Activated CD4-positive, alpha-beta T cell treated with anti-CD3 and anti-CD28 coated beads, Interleukin-2, amount 10 ng/mL, durations not matched to agents 7 days and 5 days (primary cell): ENCODE measurements around the gene VPS33B. TPM values are rescaled to one million over a fixed set of nuclear protein-coding genes. Genes with fewer than 3 reads are reported as not detected.

Experiments used
- CTCF ChIA-PET: fragments of 350-600 bp; sonication (Branson Sonifier 250); formaldehyde crosslinking; loops from one replicate; lab custom pipeline; 2021; ENCODE audit warnings: antibody characterized with exemption; lab: Charles Lee
- POLR2A ChIA-PET: fragments of 350-600 bp; sonication (Branson Sonifier 250); formaldehyde crosslinking; loops from one replicate; lab custom pipeline; 2021; ENCODE audit warnings: antibody characterized with exemption; lab: Charles Lee
- DNase-seq: peaks from one replicate; pipeline ENCODE4 v3.0.0-alpha.2; 2020
- H3K27ac Mint-ChIP-seq: one replicate; pipeline ENCODE4 v1.8.0; 2021; ENCODE audit warnings: mild to moderate bottlenecking, moderate library complexity, mixed read lengths
- H3K27me3 Mint-ChIP-seq: one replicate; pipeline ENCODE4 v1.8.0; 2021; ENCODE audit warnings: mixed read lengths
- H3K36me3 Mint-ChIP-seq: one replicate; pipeline ENCODE4 v1.8.0; 2021; ENCODE audit warnings: low read depth, mixed read lengths
- H3K4me1 Mint-ChIP-seq: one replicate; pipeline ENCODE4 v1.8.0; 2021; ENCODE audit warnings: mixed read lengths
- H3K4me3 Mint-ChIP-seq: one replicate; pipeline ENCODE4 v1.8.0; 2021; ENCODE audit warnings: mild to moderate bottlenecking, moderate library complexity, mixed read lengths
- H3K9me3 Mint-ChIP-seq: one replicate; pipeline ENCODE4 v1.8.0; 2021; ENCODE audit warnings: mixed read lengths
- total RNA-seq, 2 experiments: library from RNA; stranded (reverse); gene quantifications; one replicate each; pipeline ENCODE4 v1.2.3, GENCODE V29; 2021

The VPS33B gene
- total RNA-seq, 2 experiments from 2014 or later: 17.9 to 19.7 TPM

DNA sequence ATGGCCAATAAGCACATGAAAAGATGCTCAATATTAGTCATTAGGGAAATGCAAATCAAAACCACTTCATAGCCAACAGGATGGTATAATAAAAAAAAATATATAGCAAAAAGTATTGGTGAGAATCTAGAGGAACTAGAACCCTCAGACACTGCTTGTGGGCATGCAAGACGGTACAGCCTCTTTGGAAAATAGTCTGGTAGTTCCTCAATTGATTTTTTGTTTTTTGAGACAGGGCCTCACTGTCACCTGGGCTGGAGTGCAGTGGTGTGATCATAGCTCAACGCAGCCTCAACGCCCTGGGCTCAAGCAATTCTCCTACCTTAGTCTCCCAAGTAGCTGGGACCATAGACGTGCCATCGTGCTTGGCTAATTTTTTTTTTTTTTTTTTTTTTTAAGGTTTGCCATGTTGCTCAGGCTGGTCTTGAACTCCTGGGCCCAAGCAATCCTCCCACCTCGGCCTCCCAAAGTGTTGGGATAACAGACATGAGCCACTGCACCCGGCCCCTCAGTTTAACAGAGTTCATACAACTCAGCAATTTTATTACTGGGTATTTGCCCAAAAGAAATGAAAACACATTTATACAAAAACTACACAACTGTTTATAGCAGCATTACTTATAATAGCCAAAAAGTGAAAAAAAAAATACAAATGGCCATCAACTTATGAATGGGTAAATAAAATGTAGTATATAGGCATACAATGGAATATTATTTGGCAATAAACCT lies 33.2 kb downstream of the VPS33B start:
- peaks cover 61% of the 10 kb centered on the region for H3K4me1 Mint-ChIP-seq
- peaks cover 38% of the 10 kb centered on the region for H3K36me3 Mint-ChIP-seq
- no peaks in the 10 kb centered on the region for H3K27me3 Mint-ChIP-seq
- no peaks in the 10 kb centered on the region for H3K9me3 Mint-ChIP-seq
- peak overlapping the region; percentile 15 for H3K27ac Mint-ChIP-seq
- ChIA-PET POLR2A (interaction anchor here (0.6 kb wide), 1 partner anchor 14 kb away, joined by 3 read pairs; no protein-coding TSS in a partner anchor), CTCF (interaction anchor here (0.7 to 1.7 kb wide), 6 partner anchors 32 to 1670 kb away, joined by 3 to 6 read pairs (median 4); no protein-coding TSS in a partner anchor)
- H3K4me3 Mint-ChIP-seq: no peak overlapping the region
- DNase-seq: no peak

DNA sequence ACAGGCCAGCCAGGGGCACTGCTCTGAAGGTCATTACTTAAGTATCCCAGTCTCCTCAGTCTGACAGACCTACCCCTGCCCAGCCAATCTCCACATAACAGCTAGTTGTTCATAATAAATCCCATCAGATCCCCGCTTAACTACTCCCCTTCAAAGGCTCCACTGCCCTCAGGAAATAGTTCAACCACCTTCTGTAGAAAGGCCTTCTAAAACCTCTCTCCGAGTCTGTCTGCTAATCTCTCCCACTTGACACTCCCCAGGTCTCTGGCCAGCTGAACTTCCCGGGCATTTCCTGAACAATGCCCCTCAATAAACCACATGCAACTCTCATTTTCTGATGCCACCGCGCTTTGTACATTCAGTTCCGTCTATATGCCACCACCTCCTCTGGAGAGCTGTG lies 34.1 kb downstream of the VPS33B start:
- Mint-ChIP-seq H3K27me3 (no peaks in the 10 kb centered on the region), H3K9me3 (no peaks in the 10 kb centered on the region), H3K27ac (no peak overlapping the region), H3K4me1 (peaks cover 67% of the 10 kb centered on the region), H3K36me3 (peaks cover 42% of the 10 kb centered on the region), H3K4me3 (no peak overlapping the region)
- DNase-seq: no peak
- POLR2A ChIA-PET: no interaction called here
- CTCF ChIA-PET: interaction anchor here (0.8 to 1.3 kb wide), 2 partner anchors 33 to 61 kb away, joined by 3 to 4 read pairs; no protein-coding TSS in a partner anchor

DNA sequence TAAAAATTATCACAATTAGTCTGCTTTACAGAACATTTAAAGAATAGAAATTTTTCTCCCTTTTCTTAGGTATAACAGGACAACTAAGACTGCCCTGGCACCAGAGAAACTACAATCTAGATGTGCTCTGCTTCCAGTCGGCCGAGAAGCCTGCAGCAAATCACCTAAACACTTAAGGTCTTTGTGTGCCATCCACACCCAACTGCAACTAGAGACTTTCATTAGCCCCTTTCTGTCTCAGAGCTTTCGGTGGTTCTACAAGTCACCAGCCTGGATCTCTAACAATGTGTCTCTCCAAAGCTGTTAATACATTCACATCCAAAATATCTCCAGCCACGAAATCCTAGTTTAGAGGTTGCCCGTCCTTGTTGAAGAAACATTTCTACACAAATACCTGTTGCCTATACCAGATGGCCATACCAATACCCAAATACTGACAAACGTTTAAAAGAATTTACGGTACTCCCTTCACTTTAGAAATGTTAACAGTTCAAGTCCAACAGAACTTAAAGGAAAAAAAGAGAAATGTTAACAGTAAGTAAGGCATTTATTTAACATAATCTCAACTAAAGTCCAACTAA lies 34.7 kb downstream of the VPS33B start:
- Mint-ChIP-seq H3K27me3 (no peaks in the 10 kb centered on the region), H3K27ac (peak overlapping the region; percentile 15)
- POLR2A ChIA-PET: no interaction called here

DNA sequence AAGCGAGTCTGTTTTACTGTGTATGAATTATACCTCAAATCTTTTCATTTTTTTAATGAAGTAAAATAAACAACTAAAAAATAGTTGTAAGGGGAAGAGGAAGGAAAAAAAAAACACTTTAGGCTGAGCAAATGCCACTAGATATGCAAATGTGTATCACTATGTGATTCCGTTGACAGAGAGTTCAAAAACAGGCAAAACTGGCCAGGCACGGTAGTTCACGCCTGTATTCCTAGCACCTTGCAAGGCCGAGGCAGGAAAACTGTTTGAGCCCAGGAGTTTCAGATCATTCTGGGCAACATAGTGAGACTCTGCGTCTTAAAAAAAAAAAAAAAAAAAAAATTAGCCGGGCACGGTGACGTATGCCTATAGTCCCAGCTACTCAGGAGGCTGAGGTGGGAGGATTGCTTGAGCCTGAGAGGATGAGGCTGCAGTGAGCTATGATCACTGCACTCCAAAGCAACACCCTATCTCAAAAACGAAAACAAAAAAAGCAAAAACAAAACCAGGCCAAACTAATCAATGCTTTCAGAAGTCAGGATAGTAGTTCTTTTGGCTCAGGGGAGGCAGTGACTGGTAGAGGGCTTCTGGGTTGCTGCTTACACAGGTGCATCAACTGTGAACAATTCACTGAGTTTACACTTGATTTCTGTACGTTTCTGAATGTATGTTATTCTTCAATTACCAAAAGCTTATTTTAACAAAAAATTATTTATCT lies 35.4 kb downstream of the VPS33B start:
- Mint-ChIP-seq H3K27me3 (no peaks in the 10 kb centered on the region), H3K27ac (peak overlapping the region; percentile 38), H3K4me3 (no peak overlapping the region), H3K9me3 (no peaks in the 10 kb centered on the region), H3K4me1 (peaks cover 67% of the 10 kb centered on the region), H3K36me3 (peaks cover 46% of the 10 kb centered on the region)
- CTCF ChIA-PET: interaction anchor here (0.6 to 2.6 kb wide), 6 partner anchors 31 to 182 kb away, joined by 3 to 10 read pairs (median 4); partner anchors contain the start of genes HDDC3 and VPS33B
- no peak for DNase-seq
- POLR2A ChIA-PET: no interaction called here

More for the DNA sequence above, 34.7 kb downstream of the VPS33B start:
- no peak for DNase-seq
- Mint-ChIP-seq H3K4me3 (no peak overlapping the region), H3K4me1 (peaks cover 69% of the 10 kb centered on the region), H3K36me3 (peaks cover 43% of the 10 kb centered on the region), H3K9me3 (no peaks in the 10 kb centered on the region)
- CTCF ChIA-PET: interaction anchor here (0.6 to 2.0 kb wide), 5 partner anchors 35 to 183 kb away, joined by 3 to 5 read pairs (median 4); partner anchors contain the start of genes HDDC3 and VPS33B

DNA sequence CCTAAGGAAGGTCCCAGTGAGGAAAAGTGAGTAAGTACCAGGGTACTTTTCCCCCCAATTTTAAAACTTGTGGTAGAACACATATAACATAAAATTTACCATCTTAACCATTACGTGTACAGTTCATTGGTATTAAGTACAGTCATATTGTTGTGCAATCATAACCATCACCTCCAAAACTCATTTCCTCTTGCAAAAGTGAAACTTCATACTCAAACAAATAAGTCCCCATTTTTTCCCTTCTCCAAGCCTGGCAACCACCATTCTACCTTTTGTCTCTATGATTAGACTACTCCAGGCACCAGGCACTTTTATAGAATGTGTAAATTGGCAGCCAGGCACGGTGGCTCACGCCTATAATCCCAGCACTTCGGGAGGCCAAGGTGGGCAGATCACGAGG lies 40.3 kb downstream of the VPS33B start:
- Mint-ChIP-seq H3K9me3 (no peaks in the 10 kb centered on the region), H3K27ac (peak overlapping the region; percentile 51), H3K27me3 (no peaks in the 10 kb centered on the region), H3K4me1 (peaks cover 41% of the 10 kb centered on the region), H3K36me3 (peaks cover 77% of the 10 kb centered on the region), H3K4me3 (no peak overlapping the region)
- POLR2A ChIA-PET: interaction anchor here (0.7 to 1.2 kb wide), 2 partner anchors 12 to 47 kb away, joined by 3 to 4 read pairs; partner anchors contain the start of gene PRC1
- CTCF ChIA-PET: interaction anchor here (0.5 kb wide), 1 partner anchor 697 kb away, joined by 3 read pairs; no protein-coding TSS in a partner anchor
- no peak for DNase-seq

DNA sequence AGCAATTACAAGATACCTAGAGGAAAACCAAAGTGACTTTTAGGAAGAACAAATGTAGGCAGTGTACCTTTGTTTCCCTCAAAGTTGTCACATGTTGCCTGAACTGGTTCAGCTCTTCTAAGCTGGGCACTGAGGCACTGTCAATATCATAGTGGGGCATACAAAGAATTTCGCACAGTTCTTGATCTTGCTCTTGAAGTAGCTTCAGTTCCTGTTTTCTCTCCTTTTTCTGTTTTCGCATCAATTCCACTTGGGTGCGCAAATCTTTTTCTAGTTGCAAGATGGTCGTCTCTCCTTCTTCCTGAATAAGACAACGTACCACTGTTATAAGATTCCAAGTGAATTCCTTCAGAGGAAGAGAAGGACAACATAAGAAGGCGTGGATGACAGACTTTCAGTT lies 40.7 kb downstream of the VPS33B start:
- ChIA-PET CTCF (interaction anchor here (0.8 to 1.5 kb wide), 2 partner anchors 24 to 49 kb away, joined by 5 read pairs; partner anchors contain the start of gene HDDC3), POLR2A (no interaction called here)
- no peak for DNase-seq
- peaks cover 39% of the 10 kb centered on the region for H3K4me1 Mint-ChIP-seq
- peaks cover 77% of the 10 kb centered on the region for H3K36me3 Mint-ChIP-seq
- no peaks in the 10 kb centered on the region for H3K27me3 Mint-ChIP-seq
- no peak overlapping the region for H3K4me3 Mint-ChIP-seq
- H3K9me3 Mint-ChIP-seq: no peaks in the 10 kb centered on the region
- H3K27ac Mint-ChIP-seq: no peak overlapping the region

DNA sequence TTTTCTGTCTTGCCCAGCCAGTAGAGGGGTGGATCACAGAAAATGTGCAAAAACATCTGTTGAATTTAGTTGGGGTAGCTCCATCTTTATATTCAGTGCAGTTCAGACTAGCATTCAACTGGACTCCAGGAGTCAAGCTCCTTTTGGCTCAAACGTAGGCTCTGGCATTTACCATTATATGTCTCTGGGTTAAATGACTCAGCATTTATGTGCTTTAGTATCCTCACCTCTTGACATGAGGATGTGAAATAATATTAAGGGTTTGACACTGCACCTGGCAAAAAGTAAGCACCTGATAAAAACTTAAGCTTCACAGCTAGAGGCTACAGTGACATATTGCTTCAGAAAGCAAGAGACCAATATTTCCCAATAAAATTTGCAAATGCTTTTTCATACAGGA lies 42.8 kb downstream of the VPS33B start:
- ChIA-PET CTCF (interaction anchor here (0.7 to 2.0 kb wide), 6 partner anchors 12 to 48 kb away, joined by 3 to 10 read pairs (median 4); no protein-coding TSS in a partner anchor), POLR2A (no interaction called here)
- Mint-ChIP-seq H3K4me3 (no peak overlapping the region), H3K27me3 (no peaks in the 10 kb centered on the region), H3K36me3 (peaks cover 81% of the 10 kb centered on the region), H3K4me1 (peaks cover 28% of the 10 kb centered on the region), H3K27ac (peak overlapping the region; percentile 44), H3K9me3 (no peaks in the 10 kb centered on the region)
- no peak for DNase-seq

DNA sequence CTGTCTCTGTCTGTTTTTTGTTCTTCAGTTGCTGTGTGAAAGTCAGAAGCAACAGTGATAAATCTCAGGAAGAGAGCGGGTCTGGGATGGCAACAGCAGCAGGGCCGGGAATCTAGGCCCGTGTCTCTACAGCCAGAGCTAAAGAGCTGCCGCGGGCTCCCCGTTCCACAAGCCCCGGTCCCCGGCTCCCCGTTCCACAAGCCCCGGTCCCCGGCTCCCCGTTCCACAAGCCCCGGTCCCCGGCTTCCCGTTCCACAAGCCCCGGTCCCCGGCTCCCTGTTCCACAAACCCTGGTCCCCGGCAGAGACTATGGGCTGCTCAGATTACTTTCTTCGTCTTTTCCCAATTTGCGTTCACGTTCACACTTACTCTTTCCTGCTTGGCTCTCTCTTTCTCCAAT lies 48.2 kb downstream of the VPS33B start:
- POLR2A ChIA-PET: no interaction called here
- no peak for DNase-seq
- Mint-ChIP-seq H3K27ac (no peak overlapping the region), H3K36me3 (peaks cover 61% of the 10 kb centered on the region), H3K4me1 (peaks cover 2% of the 10 kb centered on the region), H3K9me3 (no peaks in the 10 kb centered on the region), H3K4me3 (no peak overlapping the region), H3K27me3 (no peaks in the 10 kb centered on the region)
- CTCF ChIA-PET: interaction anchor here (0.9 kb wide), 1 partner anchor 11 kb away, joined by 3 read pairs; no protein-coding TSS in a partner anchor

DNA sequence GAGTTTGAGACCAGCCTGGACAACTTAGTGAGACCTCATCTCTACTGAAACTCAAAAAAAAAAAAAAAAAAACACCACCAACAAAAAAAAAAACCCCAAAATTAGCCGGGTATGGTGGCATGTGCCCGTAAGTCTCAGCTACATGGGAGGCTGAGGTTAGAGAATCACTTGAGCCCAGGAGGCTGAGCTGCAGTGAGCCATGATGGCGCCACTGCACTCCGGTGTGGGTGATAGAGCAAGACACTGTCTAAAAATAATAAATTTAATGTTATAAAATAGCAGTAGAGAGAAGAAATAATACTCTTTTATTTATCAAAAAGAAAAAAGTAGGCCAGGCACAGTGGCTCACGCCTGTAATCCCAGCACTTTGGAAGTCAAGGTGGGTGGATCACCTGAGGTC lies 50.3 kb downstream of the VPS33B start:
- no peak overlapping the region for H3K4me3 Mint-ChIP-seq
- POLR2A ChIA-PET: interaction anchor here (0.7 kb wide), 1 partner anchor 16 kb away, joined by 4 read pairs; no protein-coding TSS in a partner anchor
- no peaks in the 10 kb centered on the region for H3K27me3 Mint-ChIP-seq
- no peaks in the 10 kb centered on the region for H3K9me3 Mint-ChIP-seq
- H3K4me1 Mint-ChIP-seq: no peaks in the 10 kb centered on the region
- no peak for DNase-seq
- H3K36me3 Mint-ChIP-seq: peaks cover 66% of the 10 kb centered on the region
- CTCF ChIA-PET: interaction anchor here (1.4 kb wide), 1 partner anchor 39 kb away, joined by 4 read pairs; no protein-coding TSS in a partner anchor
- no peak overlapping the region for H3K27ac Mint-ChIP-seq

DNA sequence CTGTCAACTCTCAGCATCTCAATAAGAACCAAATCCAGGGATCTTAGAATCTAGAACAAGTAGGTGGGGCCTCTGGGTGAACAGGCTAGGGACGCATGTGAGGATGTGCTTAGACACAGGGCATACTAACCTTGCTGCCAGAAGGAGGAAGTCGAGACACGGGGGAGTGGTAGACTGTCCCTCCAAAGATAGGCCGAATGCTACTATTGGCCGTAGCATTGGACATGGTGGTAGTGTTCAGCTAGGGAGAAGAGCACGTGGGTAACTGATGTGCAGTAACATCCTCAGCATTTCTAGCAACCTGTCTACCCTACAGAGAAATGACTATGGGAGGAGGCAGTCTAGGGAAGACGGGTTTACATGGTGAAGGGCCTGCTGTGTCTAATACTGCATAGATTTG lies 52.1 kb downstream of the VPS33B start:
- H3K27me3 Mint-ChIP-seq: no peaks in the 10 kb centered on the region
- peaks cover 68% of the 10 kb centered on the region for H3K36me3 Mint-ChIP-seq
- ChIA-PET POLR2A (no interaction called here), CTCF (interaction anchor here (1.1 to 3.2 kb wide), 3 partner anchors 9 to 38 kb away, joined by 3 to 9 read pairs (median 5); partner anchors contain the start of gene HDDC3)
- H3K9me3 Mint-ChIP-seq: no peaks in the 10 kb centered on the region
- no peak overlapping the region for H3K4me3 Mint-ChIP-seq
- DNase-seq: no peak
- H3K27ac Mint-ChIP-seq: no peak overlapping the region
- no peaks in the 10 kb centered on the region for H3K4me1 Mint-ChIP-seq

DNA sequence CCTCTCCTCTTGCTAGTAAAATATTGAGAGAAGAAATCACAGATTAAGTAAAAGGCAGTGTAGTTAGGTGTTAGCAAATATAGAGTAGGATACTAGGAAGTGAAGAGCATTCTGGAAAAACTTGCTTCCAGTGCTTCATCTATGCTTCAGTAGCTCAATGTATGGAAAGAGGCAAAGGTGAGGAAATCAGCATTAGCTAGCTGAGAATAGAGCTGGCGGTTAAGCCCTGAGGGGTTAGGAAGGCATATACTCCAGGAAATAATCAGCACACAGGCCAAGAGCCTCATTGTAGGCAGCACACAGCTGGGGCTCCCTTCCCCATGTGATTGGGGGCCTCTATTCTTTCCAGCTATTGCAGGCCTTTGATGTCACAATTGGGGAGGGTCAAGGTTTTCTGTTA lies 54.0 kb downstream of the VPS33B start:
- no peaks in the 10 kb centered on the region for H3K9me3 Mint-ChIP-seq
- ChIA-PET CTCF (interaction anchor here (0.8 to 3.2 kb wide), 5 partner anchors 8 to 36 kb away, joined by 3 to 9 read pairs (median 4); partner anchors contain the start of genes HDDC3 and UNC45A), POLR2A (no interaction called here)
- peaks cover 59% of the 10 kb centered on the region for H3K36me3 Mint-ChIP-seq
- no peaks in the 10 kb centered on the region for H3K27me3 Mint-ChIP-seq
- no peaks in the 10 kb centered on the region for H3K4me1 Mint-ChIP-seq
- H3K4me3 Mint-ChIP-seq: no peak overlapping the region
- no peak overlapping the region for H3K27ac Mint-ChIP-seq
- no peak for DNase-seq

DNA sequence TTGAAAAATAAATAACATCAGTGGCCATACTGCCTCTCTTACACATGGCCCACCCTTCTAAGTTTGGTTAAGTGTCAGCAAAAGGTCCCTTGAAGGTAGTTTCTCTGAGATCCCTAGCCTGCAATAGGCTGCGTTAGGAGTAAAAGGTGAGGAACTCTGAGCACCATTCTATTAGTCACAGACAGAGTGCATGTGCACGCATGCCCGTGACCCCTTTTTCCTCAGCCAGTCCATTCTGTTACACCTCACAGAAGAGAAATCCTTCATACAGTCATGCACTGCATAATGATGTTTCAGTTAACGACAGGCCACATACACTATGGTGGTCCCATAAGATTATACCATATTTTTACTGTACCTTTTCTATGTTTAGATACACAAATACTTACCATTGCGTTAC lies 55.2 kb downstream of the VPS33B start:
- Mint-ChIP-seq H3K27me3 (no peaks in the 10 kb centered on the region), H3K36me3 (peaks cover 58% of the 10 kb centered on the region), H3K4me1 (no peaks in the 10 kb centered on the region), H3K4me3 (no peak overlapping the region), H3K9me3 (no peaks in the 10 kb centered on the region), H3K27ac (no peak overlapping the region)
- ChIA-PET CTCF (interaction anchor here (1.0 to 3.2 kb wide), 4 partner anchors 9 to 35 kb away, joined by 3 to 9 read pairs (median 6); partner anchors contain the start of genes HDDC3 and RCCD1), POLR2A (no interaction called here)
- DNase-seq: no peak
